ENCODE results near the gene PSMB4. TPM values are rescaled to one million over a fixed set of nuclear protein-coding genes. Genes with fewer than 3 reads are reported as not detected.

PSMB4 gene
- total RNA-seq (2022; extraction: Qiagen RNA extraction), result 362 to 444 TPM (median 420 TPM) in 5 replicates

GRCh38 chr1:151399324-151400171 is at the start of gene PSMB4:
PSMB4 (plus strand) TSS chr1:151399573; CDS start chr1:151399588, 15 bp downstream.

DNA sequence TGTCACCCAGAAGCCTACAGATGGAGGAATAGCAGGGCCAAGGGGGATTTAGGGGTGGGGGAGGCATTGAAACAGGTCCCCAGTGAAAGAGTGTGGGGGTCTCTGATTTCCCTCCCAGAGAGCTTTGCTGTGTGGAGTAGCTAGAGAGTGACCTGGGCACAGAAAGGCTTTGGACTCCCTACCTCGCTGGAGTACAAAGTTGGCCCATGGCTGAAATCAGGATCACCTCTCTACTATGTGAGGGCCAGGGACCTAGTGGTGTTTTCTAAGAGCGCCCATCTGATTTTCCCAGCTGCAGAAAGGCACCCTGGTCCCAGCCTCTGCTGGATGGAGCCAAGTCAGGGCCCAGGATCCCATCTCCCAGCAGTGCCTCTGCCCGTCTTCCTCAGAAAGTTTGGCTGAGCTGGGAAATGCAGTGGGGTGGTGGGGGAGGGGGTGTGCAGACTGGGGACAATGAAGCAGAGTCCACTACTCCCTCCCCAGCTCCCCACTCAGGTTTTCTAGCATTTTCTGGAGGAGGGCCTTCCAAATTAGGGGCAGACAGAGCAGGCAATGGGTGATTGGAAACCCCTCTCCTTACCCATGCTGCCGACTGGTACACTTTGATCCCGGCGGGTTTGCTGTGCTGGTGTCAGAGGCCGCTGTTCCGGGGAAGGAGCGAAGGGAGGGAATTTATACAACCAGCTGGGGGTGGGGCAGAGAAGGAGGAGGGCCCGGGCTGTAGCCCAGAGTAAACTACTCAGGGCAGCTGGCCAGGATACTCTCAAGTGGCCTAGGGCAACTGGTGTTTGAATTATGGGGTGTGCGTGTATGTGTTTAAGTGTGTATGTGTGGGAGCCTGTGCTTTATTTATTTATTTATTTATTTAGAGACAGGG is 27.1 kb upstream of the PSMB4 start, which contains the start of gene SELENBP1:
Gene SELENBP1, minus strand, starts transcription at position 648 of the 877 bp plus-strand sequence. Its CDS starts 64 bp downstream, at position 584.

Other genes with a start within 250 kb of the PSMB4 start
- gene TNFAIP8L2, start 242.9 kb upstream of the PSMB4 start, total RNA-seq (2022; extraction: Qiagen RNA extraction), result not detected in 5 replicates
- gene LYSMD1, start 233.7 kb upstream of the PSMB4 start, total RNA-seq (2022; extraction: Qiagen RNA extraction), result 5.3 to 7.5 TPM (median 6.6 TPM) in 5 replicates
- gene SCNM1, start 233.4 kb upstream of the PSMB4 start, total RNA-seq (2022; extraction: Qiagen RNA extraction), result 44.0 to 49.0 TPM (median 44.9 TPM) in 5 replicates
- 0.30 to 0.46 TPM (median 0.35 TPM) in 4 of 5 replicates, not detected in the other for gene TMOD4, start 223.6 kb upstream of the PSMB4 start, total RNA-seq (2022; extraction: Qiagen RNA extraction)
- gene VPS72, start 209.4 kb upstream of the PSMB4 start, total RNA-seq (2022; extraction: Qiagen RNA extraction), result 39.9 to 66.6 TPM (median 45.1 TPM) in 5 replicates
- 42.3 to 54.3 TPM (median 44.7 TPM) in 5 replicates for gene PIP5K1A, start 201.0 kb upstream of the PSMB4 start, total RNA-seq (2022; extraction: Qiagen RNA extraction)
- 172 to 208 TPM (median 186 TPM) in 5 replicates for gene PSMD4, start 144.8 kb upstream of the PSMB4 start, total RNA-seq (2022; extraction: Qiagen RNA extraction)
- 11.8 to 15.3 TPM (median 14.0 TPM) in 5 replicates for gene ZNF687, start 117.3 kb upstream of the PSMB4 start, total RNA-seq (2022; extraction: Qiagen RNA extraction)
- 24.1 to 27.9 TPM (median 26.2 TPM) in 5 replicates for gene PI4KB, start 72.2 kb upstream of the PSMB4 start, total RNA-seq (2022; extraction: Qiagen RNA extraction)
- 23.7 to 28.4 TPM (median 25.6 TPM) in 5 replicates for gene RFX5, start 52.3 kb upstream of the PSMB4 start, total RNA-seq (2022; extraction: Qiagen RNA extraction)
- gene SELENBP1, start 26.9 kb upstream of the PSMB4 start, total RNA-seq (2022; extraction: Qiagen RNA extraction), result 5.9 to 8.4 TPM (median 6.1 TPM) in 5 replicates
- gene POGZ, start 59.9 kb downstream of the PSMB4 start, total RNA-seq (2022; extraction: Qiagen RNA extraction), result 19.2 to 22.2 TPM (median 20.1 TPM) in 5 replicates
- gene CGN, start 111.8 kb downstream of the PSMB4 start, total RNA-seq (2022; extraction: Qiagen RNA extraction), result 1.1 to 1.6 TPM (median 1.4 TPM) in 5 replicates
- 11.8 to 14.2 TPM (median 12.9 TPM) in 5 replicates for gene TUFT1, start 140.7 kb downstream of the PSMB4 start, total RNA-seq (2022; extraction: Qiagen RNA extraction)
- 6.4 to 10.1 TPM (median 7.0 TPM) in 5 replicates for gene SNX27, start 212.5 kb downstream of the PSMB4 start, total RNA-seq (2022; extraction: Qiagen RNA extraction)